PC-9 (cell line): ENCODE results near the gene LRP1B. TPM values are rescaled to one million over a fixed set of nuclear protein-coding genes. Genes with fewer than 3 reads are reported as not detected.

Experiments
- BruUV-seq: library from RNA; stranded (reverse); fragments of 400-500 nt; replicated peaks from 2 replicates; lab custom pipeline; 2021; lab: Mats Ljungman, UMichigan
- CTCF ChIA-PET: fragments of 300-600 bp; sonication (Branson Sonifier 250); formaldehyde crosslinking; loops from one replicate; lab custom pipeline; 2022; ENCODE audit warnings: antibody characterized with exemption; lab: Charles Lee
- POLR2A ChIA-PET: fragments of 300-600 bp; sonication (Branson Sonifier 250); formaldehyde crosslinking; loops from one replicate; lab custom pipeline; 2022; ENCODE audit warnings: antibody characterized with exemption; ENCODE audit not compliant: unreplicated experiment; lab: Charles Lee
- DNase-seq, 2 experiments: peaks; one replicate each; pipeline versions ENCODE4 v3.0.0 to v3.0.0-alpha.2; 2015 to 2022; ENCODE audit warnings: mixed read lengths in 1 of 2
- H2AFZ ChIP-seq: fragments of 200-600 bp; sonication (generic); 2 replicates; pipeline ENCODE4 v1.8.1; 2017; ENCODE audit warnings: antibody characterized with exemption
- H3F3A ChIP-seq: fragments of 200-600 bp; sonication (generic); 2 replicates; pipeline ENCODE4 v1.8.1; 2017; ENCODE audit warnings: antibody characterized with exemption, mild to moderate bottlenecking, low read depth; ENCODE audit not compliant: insufficient read depth
- H3K27ac ChIP-seq: fragments of 200-600 bp; sonication (generic); 2 replicates; pipeline ENCODE4 v1.6.1; 2016; ENCODE audit warnings: mixed run types
- H3K27me3 ChIP-seq: fragments of 200-600 bp; sonication (generic); 2 replicates; pipeline ENCODE4 v1.6.1; 2016; ENCODE audit warnings: low read depth, mixed run types; ENCODE audit not compliant: insufficient read depth
- H3K36me3 ChIP-seq: fragments of 200-600 bp; sonication (generic); 2 replicates; pipeline ENCODE4 v1.6.1; 2016; ENCODE audit warnings: low read depth, mixed run types
- H3K4me1 ChIP-seq: fragments of 200-600 bp; sonication (generic); replicated peaks from 2 replicates; pipeline ENCODE4 v1.6.1; 2016; ENCODE audit warnings: mixed run types; ENCODE audit not compliant: insufficient read depth
- H3K4me2 ChIP-seq: fragments of 200-600 bp; sonication (generic); 2 replicates; pipeline ENCODE4 v1.6.1; 2017; ENCODE audit warnings: mixed run types
- H3K4me3 ChIP-seq: fragments of 200-600 bp; sonication (generic); 2 replicates; pipeline ENCODE4 v1.6.1; 2016; ENCODE audit warnings: mixed run types
- H3K79me2 ChIP-seq: fragments of 200-600 bp; sonication (generic); 2 replicates; pipeline ENCODE4 v1.6.1; 2017; ENCODE audit warnings: low read depth, mixed run types
- H3K9me2 ChIP-seq: fragments of 200-600 bp; sonication (generic); 2 replicates; pipeline ENCODE4 v1.8.1; 2017; ENCODE audit warnings: mild to moderate bottlenecking; ENCODE audit not compliant: insufficient read depth
- H3K9me3 ChIP-seq: fragments of 200-600 bp; sonication (generic); 2 replicates; pipeline ENCODE4 v1.8.1; 2016; ENCODE audit warnings: low read depth; ENCODE audit not compliant: insufficient read depth
- H4K20me1 ChIP-seq: fragments of 200-600 bp; sonication (generic); 2 replicates; pipeline ENCODE4 v1.8.1; 2017; ENCODE audit not compliant: insufficient read depth
- EZH2 ChIP-seq: fragments of 200-600 bp; sonication (generic); IDR thresholded peaks from 2 replicates; pipeline ENCODE4 v1.8.0; 2017; ENCODE audit warnings: antibody characterized with exemption, low read depth
- intact Hi-C: fragments of 100-400 bp; cut with micrococcal nuclease; formaldehyde crosslinking; loops from one replicate; pipeline ENCODE4 v1.10.0; 2022; ENCODE audit not compliant: unreplicated experiment
- total RNA-seq: library from RNA; stranded (reverse); gene quantifications from 2 replicates; pipeline ENCODE4 v1.2.3, GENCODE V29; 2021
- TF ChIP-seq, protein P1 (sequence below): fragments of 200-600 bp; sonication (generic); conservative IDR thresholded peaks from 2 replicates; pipeline ENCODE4 v1.6.1; 2017; ENCODE audit warnings: mixed run types, antibody characterized with exemption, mild to moderate bottlenecking, moderate library complexity

The LRP1B gene
- total RNA-seq, 1 experiment from 2014 or later = 1.7 TPM

DNA sequence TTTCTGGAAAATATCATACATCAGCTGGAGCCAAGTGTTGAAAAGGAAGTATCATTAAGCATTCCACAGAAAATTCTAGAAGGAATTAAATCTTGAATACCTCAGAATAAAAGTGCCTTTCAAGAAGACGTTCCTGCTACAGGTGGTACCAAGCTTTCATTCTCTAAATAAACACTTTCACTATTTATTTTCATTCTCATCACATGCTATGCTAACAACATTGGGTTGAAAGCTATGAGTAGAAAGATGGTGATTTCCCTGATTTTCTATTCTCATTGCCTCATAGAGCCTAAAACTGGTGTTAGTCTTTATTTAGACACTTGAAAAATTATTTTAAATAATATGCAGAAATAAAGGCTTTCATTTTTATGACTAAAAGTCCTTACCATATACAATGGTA lies 324.7 kb downstream of the LRP1B start:
- ChIA-PET CTCF (no interaction called here), POLR2A (no interaction called here)
- Histone ChIP-seq H3K9me3 (no peaks in the 10 kb centered on the region), H3F3A (no peaks in the 10 kb centered on the region), H3K27ac (no peak overlapping the region), H3K9me2 (no peaks in the 10 kb centered on the region), H2AFZ (no peak overlapping the region), H3K4me1 (no peaks in the 10 kb centered on the region), H4K20me1 (no peaks in the 10 kb centered on the region), H3K4me2 (no peak overlapping the region), H3K27me3 (no peaks in the 10 kb centered on the region), H3K79me2 (no peaks in the 10 kb centered on the region), H3K36me3 (no peaks in the 10 kb centered on the region), H3K4me3 (no peak overlapping the region)
- TF ChIP-seq EZH2 = no peak
- TF ChIP-seq, protein P1, sequence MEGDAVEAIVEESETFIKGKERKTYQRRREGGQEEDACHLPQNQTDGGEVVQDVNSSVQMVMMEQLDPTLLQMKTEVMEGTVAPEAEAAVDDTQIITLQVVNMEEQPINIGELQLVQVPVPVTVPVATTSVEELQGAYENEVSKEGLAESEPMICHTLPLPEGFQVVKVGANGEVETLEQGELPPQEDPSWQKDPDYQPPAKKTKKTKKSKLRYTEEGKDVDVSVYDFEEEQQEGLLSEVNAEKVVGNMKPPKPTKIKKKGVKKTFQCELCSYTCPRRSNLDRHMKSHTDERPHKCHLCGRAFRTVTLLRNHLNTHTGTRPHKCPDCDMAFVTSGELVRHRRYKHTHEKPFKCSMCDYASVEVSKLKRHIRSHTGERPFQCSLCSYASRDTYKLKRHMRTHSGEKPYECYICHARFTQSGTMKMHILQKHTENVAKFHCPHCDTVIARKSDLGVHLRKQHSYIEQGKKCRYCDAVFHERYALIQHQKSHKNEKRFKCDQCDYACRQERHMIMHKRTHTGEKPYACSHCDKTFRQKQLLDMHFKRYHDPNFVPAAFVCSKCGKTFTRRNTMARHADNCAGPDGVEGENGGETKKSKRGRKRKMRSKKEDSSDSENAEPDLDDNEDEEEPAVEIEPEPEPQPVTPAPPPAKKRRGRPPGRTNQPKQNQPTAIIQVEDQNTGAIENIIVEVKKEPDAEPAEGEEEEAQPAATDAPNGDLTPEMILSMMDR = no peak
- no peak for DNase-seq
- no TSS peak for BruUV-seq
- intact Hi-C loops = no loop called here

- Histone ChIP-seq H3F3A (no peaks in the 10 kb centered on the region), H3K4me3 (no peak overlapping the region), H3K79me2 (no peaks in the 10 kb centered on the region), H3K4me2 (no peak overlapping the region), H3K9me3 (no peaks in the 10 kb centered on the region), H3K4me1 (no peaks in the 10 kb centered on the region), H2AFZ (no peak overlapping the region), H3K36me3 (no peaks in the 10 kb centered on the region), H3K9me2 (no peaks in the 10 kb centered on the region), H3K27ac (no peak overlapping the region), H3K27me3 (no peaks in the 10 kb centered on the region), H4K20me1 (no peaks in the 10 kb centered on the region)
- BruUV-seq = no TSS peak
- CTCF ChIA-PET = no interaction called here
- intact Hi-C loops = no loop called here
- POLR2A ChIA-PET = no interaction called here
- TF ChIP-seq, protein P1 = no peak
- TF ChIP-seq EZH2 = no peak
- DNase-seq = no peak
These were observed 325.5 kb downstream of the LRP1B start for GRCh38 chr2:141805302-141805701.

DNA sequence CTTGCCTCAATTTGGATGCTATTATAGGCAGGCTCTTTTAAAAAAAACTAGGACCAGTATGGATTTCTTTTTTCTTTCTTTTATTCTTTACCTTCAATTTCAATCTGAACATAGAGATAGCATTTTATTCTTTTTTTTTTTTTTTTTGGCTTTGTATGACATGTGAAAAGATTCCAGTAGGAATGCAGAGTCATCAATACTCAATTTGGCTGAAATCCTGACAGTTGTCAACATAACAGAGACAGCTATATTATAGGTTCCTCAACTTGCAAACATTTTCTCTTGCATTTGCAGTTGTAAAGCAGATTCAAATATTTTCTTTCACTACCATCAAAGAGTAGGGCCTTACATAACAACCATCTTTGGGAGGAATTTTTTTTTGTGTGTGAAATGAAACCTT lies 334.4 kb downstream of the LRP1B start:
- ChIA-PET CTCF (no interaction called here), POLR2A (no interaction called here)
- Histone ChIP-seq H3K79me2 (no peaks in the 10 kb centered on the region), H3K36me3 (no peaks in the 10 kb centered on the region), H2AFZ (no peak overlapping the region), H3K27me3 (no peaks in the 10 kb centered on the region), H3K4me3 (no peak overlapping the region), H3K27ac (no peak overlapping the region), H3F3A (no peaks in the 10 kb centered on the region), H4K20me1 (no peaks in the 10 kb centered on the region), H3K9me3 (no peaks in the 10 kb centered on the region), H3K9me2 (no peaks in the 10 kb centered on the region), H3K4me1 (no peaks in the 10 kb centered on the region), H3K4me2 (no peak overlapping the region)
- BruUV-seq = no TSS peak
- intact Hi-C loops = no loop called here
- TF ChIP-seq EZH2 = no peak
- TF ChIP-seq, protein P1 = no peak
- DNase-seq = no peak
